Measurements from ENCODE around the gene DNAH2.

DNAH2 gene

GRCh38 chr17:7882068-7882467 lies 164.5 kb downstream of the DNAH2 start:
- DNase-seq = no peak

DNA sequence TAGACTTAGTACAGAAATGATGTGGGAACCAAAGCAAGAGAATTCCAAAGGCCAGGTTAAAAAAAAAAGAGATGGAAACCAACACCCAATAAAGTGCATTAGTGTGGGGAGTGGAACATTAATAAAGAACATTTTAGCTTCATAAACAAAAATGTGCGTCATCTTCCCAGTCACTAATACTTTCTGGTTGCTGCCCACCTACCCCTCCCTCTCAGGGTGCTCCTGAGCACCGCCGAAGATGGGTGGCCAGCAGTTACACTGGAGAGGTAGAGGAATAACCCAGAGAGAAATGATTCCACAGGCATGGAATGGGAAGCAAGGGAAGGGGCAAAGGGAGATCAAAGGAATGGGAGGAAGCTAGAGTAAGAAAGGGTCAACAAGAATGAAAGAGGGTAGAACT lies 165.1 kb downstream of the DNAH2 start:
- no peak for DNase-seq

Data from activated effector memory CD4-positive, alpha-beta T cell treated with Interleukin-2 at 50 U/mL for 16 hours (primary cell).